DMS53 treated with DMSO at 0.1 percent for 48 hours (cell line): ENCODE data around the gene SUPT5H.

Experiments used
- DNase-seq: peaks from one replicate; lab custom pipeline; 2025; ENCODE audit not compliant: unreplicated experiment; lab: John Stamatoyannopoulos, UW

The SUPT5H gene

DNA sequence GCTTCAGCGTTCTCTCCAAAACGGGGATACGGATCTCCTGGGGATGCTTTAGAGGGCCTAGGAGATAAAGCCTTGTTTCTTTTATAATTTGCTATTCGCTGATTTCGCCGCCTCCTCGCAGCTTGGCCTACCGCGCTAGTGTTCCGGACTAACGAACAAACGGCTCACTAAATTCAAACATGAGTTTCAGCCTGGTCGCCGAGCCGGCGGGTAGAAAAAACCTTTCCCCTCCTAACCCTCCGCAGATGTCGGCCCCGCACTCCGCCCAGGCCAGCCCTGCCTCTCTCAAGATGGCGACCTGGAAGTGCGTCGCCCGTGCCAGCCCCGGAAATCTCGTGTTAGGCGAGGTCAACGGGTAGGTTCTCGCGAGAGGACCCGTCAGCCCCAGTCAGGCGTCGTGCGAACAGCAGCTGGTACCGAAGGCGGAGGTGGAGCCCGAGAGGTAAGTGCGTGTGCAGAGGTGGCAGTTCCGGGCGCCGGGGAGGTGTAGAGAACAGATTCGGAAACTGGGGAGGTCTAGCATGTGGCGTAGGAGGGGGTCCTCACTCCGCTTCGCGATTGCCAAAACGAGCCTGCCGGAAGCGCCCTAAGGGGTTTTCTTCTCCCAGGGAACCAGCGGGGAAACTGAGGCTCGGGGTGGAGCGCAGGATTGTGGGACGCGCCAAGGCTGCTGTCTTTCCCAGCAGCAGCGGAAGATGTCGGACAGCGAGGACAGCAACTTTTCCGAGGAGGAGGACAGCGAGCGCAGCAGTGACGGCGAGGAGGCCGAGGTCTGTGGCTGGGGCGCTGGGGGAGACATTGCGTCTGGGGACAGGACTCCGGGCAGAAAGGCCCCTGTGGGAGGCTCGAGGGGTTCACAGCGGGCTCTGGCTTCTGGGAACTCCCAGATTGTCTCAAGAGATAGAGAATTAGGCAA lies at the start of gene SUPT5H:
Gene SUPT5H, plus strand, starts transcription at position 387 of the 916 bp plus-strand sequence. Its CDS starts 309 bp downstream, at position 696.
- DNase-seq: peak; percentile 98

DNA sequence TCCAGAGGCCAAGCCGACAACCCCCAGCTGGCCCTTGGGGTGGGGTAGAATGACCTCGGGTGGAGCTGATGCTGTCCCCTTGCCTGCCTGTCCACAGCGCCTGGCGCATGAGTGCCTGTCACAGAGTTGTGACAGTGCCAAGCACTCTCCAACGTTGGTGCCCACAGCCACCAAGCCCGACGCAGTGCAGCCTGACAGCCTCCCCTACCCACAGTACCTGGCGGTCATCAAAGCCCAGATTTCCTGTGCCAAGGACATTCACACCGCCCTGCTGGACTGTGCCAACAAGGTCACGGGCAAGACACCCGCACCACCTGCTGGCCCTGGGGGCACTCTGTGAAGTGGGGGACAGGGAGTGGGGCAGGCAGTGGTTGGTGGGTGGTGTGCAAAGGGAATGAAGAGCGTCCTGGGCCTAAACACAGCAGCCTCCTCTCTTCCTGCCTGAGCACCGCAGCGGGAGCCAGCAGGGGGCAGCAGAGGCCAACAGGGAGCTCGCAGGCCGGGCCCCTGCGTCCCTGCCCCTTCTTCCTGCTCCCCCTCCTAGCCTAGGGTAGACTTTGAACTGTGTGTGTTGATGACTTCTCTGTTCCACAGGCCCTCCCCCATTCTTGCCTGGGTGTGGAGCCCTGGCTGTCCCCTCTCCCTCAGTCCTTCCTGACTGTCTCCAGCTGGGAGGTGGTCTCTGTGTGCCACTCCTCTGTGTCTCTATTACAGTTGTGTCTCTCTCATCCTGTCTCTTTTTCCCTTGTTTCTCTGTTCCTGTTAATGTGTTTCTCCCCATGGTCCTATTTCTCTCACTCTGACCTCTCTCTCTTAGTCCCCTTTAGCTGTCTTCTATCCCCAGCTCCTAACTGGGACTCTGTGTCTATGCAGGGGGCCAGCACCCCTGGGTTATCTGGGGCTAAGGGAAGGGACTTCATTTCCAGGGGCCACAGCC lies 47.8 kb upstream of the SUPT5H start:
- DNase-seq: peak; percentile 82

DNA sequence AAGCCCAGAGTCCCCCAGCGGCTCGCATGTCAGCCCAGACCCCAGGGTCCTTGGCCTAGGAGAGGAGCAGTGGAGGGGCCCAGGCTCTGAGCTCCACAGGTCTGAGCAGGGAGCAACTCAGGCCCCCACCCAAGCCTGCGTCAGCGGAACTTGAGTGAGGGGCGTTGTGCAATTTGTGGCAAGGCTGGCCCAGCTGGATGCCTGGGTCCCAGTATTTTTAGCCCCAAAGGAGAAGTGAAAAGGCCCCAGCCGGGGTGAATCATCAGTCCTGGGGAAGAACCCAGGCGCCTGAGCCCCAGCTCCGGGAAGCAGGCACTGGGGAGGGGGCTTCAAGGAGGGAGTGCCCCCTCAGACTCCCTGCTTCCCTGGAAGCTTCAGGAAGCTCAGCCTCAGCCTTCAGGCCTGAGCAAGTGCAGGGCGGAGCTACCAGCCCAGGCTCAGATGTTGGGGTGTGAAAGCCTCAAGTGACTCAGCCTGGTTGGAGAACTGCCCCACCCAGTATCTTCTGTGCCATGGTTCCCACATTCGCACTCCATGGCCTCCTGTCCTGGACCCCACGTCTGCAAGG lies 47.0 kb upstream of the SUPT5H start:
- no peak for DNase-seq

DNA sequence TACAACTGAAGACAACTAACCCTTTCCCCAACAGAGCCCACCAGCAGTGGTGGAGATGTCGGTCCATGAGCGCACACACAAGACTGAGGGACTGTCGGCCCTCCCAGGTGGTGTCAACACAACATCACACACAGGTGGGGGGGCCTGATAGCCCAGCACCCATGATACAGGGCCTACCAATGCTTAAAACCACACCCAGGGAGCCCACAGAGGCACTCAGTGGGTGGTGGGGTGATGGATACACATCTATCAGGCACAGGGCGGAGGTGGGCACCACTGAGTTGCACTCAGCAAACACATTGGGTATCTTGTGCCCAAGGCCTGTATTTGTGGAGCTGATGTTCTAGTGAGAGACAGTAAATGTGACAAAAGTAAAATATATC lies 45.7 kb upstream of the SUPT5H start:
- DNase-seq: no peak

DNA sequence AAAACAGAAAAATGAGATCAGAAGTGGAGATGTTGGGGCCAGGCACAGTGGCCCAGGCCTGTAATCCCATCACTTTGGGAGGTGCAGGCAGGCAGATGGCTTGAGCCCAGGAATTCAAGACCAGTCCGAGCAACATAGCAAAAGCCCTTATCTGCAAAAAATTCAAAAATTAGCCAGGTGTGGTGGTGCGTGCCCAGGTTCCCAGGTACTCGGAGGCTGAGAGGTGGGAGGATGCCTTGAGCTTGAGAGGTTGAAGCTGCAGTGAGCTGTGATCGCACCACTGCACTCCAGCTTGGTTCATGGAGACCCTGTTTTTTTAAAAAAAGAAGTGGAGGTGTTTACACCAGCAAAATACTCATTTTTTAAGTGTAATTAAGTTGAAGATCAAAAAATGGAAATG lies 45.3 kb upstream of the SUPT5H start:
- DNase-seq: no peak

DNA sequence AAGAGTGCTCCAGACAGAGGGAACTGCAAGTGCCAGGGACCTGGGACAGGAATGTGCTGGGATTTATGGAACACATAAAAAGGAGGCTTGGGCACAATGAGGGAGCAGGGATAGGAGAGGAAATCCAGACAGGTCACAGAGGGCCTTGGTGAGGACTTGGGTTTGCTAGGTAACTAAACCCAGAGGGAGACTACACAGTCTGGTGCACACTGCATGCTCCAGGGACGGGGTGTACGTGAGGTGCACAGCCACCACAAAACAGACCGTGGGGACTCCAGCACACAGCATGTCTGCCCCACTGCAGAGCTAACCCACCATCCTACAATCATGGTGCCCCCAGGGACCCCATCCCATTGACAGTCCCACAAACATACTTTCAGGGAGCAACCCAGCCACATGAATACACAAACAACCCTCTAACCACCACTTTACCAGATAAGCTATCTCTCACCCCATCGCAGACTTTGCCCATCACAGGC lies 44.3 kb upstream of the SUPT5H start:
- no peak for DNase-seq

DNA sequence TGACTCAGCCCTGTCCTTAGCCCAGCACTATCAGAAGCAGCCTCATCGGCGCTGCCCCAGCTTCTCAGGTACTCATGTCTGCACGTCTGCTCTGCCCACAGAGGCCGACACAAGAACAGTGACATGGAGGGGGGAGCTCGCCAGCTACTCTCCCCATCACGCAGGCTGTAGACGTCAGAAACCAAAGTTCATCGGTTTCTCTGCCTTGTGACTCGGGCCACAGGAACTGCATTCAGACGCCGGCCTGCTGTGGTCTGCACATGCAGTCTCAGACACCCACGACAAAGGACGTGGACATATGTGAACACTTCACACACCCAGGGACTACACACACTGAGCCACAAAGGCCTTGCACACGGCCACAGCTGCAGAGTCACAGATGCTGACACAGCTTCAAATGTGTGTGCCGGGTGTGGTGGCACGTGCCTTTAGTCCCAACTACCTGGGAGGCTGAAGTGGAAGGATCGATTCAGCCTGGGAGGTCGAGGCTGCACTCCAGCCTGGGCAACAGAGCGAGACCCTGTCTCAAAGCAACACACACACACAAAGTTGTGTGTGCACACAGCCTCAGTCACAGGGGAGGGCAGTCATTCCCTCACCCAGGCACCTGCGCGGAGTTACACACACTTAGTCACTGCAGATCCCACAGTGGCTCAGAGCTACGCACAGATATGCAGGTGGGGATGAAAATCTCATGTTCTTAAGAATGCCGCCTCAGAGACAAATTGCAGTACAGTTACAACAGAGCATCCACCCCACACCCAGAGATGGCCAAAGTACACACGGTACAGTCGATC lies 43.6 kb upstream of the SUPT5H start:
- DNase-seq: peak; percentile 53

DNA sequence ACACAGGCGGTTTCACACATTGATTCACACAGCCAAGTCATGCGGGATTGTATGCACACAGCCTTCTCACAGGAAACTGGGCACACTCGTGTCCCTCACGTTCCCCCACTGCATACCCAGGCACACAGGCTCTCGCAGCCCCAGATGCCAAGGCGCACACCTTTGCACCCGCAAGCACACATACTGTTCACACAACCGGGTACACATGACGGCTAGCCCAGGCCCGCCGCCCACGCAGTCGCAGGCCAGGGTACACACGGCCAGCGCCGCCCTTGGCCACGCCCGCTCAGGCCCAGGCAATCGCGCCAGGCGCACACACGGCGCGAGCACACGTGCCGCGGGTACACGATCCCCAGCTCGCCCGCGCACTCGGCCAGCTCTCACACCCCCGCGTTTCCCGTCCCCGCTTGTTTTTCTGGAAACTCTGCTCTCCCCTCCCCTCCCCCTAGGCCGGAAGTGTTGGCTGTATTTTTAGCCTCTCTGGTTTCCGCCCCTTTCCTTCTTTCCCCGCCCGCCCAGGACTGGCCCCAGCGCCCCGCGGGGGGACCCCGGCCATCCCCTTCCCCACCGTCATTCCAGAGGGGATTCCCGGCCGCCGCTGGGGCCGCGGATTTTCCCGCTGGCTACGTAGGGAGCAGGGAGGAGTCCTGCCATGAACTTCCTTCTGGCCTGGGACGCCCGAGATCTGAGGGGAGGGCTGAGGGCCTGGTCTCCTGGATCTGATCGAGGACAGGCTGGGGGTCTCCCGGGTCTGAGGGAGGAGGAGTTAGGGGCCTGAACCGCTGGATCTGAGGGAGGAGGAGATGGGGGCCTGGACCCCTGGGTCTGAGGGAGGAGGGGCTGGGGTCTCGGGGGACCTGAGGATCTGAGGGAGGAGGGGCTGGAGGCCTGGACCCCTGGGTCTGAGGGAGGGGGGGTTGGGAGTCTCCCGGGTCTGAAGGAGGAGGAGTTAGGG lies 42.8 kb upstream of the SUPT5H start:
- DNase-seq: peak; percentile 74

DNA sequence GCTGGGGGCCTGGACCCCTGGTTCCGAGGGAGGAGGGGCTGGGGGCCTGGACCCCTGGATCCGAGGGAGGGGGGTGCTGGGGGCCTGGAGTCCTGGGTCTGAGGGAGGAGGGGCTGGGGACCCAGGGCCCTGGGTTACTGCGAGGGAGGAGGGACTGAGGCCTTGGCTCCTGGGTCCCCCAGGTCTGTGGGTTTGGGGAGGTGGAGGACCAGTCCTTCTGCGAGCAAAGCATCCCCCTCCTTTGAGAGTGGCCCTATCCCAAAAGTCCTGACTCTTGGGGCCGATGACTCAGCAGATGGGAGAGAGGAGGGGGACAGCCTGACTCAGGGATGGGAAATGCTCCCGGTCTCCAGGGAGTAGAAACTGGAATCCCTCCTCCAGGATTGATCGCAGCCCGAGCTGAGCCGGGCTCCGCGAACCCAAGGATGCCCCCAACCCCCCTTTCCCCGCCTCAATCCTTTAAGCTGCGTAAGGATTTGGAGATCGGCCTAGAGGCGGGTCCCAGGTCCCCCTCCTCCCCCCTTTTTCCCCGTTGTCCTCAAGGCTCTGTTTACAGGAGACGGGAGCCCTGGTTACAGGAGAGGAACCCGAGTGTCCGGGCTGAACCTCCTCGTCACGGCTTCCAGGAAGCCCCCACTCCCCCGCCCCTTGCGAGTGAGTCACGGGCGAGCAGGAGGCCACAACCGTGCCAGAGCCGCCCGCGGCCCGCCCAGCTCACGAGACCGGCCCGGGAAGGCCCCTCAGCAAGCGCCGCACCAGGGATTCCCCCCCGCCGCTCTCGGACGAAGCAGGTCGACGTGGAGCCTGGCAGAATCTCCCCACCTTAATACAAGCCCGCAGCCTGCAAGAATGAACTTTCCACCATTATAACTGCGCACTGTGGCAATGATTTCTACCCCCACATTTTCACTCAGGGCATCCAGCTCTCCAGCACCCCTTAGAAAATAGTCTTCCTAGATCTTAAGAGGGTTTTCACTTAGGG lies 41.8 kb upstream of the SUPT5H start:
- DNase-seq: peak; percentile 94

DNA sequence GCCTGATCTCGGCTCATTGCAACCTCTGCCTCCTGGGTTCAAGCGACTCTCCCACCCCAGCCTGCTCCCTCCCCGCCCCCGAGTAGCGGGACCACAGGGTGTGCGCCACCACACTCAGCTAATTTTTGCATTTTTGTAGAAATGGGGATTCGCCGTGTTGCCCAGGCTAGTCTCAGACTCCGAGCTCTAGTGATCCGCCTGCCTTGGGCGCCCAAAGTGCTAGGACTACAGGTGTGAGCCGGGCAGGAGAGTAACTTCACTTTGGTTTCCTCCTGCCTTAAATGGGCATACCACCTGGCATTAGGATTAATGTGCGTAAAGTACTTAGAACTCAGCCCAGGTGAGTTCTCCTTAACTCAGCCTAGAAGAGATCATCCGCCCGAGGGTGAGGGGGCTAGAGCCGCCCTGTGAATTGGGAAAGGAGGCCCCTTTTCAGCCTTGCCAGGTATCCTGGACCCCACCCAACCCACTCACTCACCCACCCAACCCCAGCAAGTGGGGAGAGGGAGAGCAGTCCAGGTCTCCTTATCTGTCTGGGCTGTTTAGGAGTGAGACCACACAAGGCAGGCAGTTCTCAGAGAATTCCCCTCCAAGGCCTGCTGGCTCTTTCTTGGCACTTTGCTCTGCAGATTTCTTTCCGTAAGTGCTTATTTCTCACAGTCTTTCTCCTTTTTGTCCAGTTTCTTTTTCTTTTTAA lies 40.0 kb upstream of the SUPT5H start:
- DNase-seq: peak; percentile 21

DNA sequence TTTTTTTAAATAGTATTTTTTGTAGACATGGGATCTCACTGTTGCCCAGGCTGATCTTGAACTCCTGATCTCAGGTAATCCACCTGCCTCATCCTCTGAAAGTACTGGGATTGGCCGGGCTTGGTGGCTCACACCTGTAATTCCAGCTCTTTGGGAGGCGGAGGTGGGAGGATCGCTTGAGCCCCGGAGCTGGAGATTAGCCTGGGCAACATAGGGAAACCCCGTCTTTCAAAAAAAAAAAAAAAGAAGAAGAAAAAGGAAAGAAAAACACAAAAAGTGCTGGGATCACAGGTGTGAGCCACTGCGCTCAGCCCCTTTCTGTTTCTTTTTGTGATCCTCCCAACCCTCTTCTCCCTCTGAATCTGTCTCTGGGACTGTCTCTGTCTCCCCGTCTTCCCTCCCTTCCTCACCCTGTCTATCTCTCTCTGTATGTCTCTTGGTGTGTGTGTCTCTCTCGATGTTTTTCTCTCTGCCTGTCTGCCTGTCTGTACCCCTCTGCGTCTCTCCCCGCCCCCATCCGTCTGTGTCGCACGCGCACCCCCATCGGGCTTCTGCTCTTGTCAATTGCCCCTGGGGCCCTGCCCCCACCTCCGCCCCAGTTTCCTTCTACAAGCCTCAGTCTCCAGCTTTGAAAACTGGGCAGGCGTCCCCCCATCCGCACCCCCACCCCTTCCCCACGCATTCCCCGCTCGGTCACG lies 39.3 kb upstream of the SUPT5H start:
- DNase-seq: no peak

DNA sequence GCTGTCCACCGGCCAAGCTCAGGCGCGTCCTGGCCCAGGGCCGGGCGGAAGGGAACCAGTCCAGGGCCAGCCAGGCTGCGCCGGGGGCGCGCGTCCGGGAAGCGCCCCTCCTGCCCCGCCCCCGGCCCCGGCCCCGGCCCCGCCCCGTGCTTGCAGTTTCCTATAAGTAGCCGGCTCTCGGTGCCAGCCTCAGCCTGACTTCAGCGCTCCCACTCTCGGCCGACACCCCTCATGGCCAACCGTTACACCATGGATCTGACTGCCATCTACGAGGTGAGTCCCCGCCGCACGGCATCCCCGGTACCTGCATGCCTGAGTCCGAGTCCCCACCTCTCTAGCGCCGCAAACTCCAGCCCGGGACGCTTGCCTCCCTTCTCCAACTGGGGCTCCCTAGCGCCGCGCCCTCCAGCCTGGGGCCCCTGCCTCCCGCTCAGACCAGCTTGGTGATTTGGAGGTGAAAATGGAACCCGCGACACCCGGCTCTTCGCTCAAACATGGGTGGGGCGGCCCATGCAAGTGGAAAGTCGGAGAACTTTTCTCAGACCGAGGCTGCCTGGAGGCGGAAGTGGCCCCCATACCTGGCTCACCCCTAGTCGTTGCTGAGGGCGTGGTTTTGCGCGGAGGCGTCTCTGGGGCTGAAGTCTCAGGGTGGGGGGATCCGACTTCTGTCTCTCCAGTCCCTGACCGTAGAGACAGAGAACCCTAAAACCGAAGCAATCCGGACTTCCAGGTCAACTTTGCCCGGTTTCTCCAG lies 38.5 kb upstream of the SUPT5H start, which contains the start of gene ZFP36:
Gene ZFP36, plus strand, starts transcription at position 192 of the 754 bp plus-strand sequence. Its CDS starts 58 bp downstream, at position 250.
- DNase-seq: peak; percentile 74

DNA sequence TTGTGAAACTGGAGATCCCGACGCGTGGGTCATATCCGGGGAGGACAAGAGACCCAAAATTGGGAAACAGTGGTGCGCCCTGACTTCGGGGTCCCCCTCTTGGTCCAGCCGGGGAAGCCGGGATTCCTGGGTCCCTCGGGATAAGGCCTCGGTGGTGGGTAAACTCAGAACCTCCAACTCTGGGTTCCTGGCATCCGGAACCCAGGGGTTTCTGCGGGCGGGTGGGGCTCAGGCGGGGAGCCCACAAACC lies 38.0 kb upstream of the SUPT5H start:
- DNase-seq: no peak

DNA sequence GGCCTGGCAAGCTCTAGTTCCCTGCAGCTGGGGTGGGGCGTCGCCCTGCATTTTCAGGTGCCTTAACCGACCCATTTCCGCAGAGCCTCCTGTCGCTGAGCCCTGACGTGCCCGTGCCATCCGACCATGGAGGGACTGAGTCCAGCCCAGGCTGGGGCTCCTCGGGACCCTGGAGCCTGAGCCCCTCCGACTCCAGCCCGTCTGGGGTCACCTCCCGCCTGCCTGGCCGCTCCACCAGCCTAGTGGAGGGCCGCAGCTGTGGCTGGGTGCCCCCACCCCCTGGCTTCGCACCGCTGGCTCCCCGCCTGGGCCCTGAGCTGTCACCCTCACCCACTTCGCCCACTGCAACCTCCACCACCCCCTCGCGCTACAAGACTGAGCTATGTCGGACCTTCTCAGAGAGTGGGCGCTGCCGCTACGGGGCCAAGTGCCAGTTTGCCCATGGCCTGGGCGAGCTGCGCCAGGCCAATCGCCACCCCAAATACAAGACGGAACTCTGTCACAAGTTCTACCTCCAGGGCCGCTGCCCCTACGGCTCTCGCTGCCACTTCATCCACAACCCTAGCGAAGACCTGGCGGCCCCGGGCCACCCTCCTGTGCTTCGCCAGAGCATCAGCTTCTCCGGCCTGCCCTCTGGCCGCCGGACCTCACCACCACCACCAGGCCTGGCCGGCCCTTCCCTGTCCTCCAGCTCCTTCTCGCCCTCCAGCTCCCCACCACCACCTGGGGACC lies 37.6 kb upstream of the SUPT5H start:
- DNase-seq: no peak

DNA sequence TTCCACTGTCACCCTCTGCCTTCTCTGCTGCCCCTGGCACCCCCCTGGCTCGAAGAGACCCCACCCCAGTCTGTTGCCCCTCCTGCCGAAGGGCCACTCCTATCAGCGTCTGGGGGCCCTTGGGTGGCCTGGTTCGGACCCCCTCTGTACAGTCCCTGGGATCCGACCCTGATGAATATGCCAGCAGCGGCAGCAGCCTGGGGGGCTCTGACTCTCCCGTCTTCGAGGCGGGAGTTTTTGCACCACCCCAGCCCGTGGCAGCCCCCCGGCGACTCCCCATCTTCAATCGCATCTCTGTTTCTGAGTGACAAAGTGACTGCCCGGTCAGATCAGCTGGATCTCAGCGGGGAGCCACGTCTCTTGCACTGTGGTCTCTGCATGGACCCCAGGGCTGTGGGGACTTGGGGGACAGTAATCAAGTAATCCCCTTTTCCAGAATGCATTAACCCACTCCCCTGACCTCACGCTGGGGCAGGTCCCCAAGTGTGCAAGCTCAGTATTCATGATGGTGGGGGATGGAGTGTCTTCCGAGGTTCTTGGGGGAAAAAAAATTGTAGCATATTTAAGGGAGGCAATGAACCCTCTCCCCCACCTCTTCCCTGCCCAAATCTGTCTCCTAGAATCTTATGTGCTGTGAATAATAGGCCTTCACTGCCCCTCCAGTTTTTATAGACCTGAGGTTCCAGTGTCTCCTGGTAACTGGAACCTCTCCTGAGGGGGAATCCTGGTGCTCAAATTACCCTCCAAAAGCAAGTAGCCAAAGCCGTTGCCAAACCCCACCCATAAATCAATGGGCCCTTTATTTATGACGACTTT lies 36.8 kb upstream of the SUPT5H start:
- peak; percentile 31 for DNase-seq
